ENCODE results near the gene PRAMEF13.
"Not testable (repeated sequence)": the region's sequence is repeated elsewhere in the genome, so short reads cannot be mapped to it uniquely, and the experiment has no call there.

DNA sequence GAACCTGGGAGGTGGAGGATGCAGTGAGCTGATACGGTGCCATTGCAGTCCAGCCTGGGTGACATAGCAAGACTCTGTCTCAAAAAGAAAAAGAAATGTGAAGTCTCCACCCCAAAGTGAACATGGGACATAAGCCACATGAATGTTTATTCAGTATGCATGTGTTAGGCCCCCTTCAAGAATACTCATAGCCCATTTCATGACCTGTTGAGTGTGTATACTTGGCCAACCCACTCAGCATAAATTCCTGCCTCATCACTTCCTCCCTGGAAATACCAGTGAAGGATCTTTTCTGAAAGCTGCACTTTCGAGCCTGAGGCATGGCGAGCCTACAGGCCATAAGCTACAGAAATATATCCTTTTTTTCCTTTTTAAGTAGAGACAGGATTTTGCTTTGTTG lies 18.0 kb upstream of the PRAMEF13 start:
- not testable (repeated sequence) for TF ChIP-seq POLR2A, TAF1, SPI1, POLR2AphosphoS5 (IDR thresholded peaks at IDR 0.05; ENCODE audit: low read depth, low read length)
